ENCODE measurements around the gene HDAC10.

Gene HDAC10

GRCh38 chr22:50250555-50251476 is at the start of gene HDAC10:
TSS of gene HDAC10 (minus strand) at chr22:50251265. CDS start at chr22:50251032, 233 bp downstream.
- DNase-seq: peak; percentile 59

GRCh38 chr22:50300620-50301257 is 49.7 kb upstream of the HDAC10 start:
- no peak for DNase-seq

GRCh38 chr22:50299785-50300619 is 48.9 kb upstream of the HDAC10 start:
- no peak for DNase-seq

GRCh38 chr22:50298937-50299784 is 48.1 kb upstream of the HDAC10 start:
- no peak for DNase-seq

GRCh38 chr22:50298266-50298637 is 47.2 kb upstream of the HDAC10 start:
- no peak for DNase-seq

- no peak for DNase-seq
Observed at GRCh38 chr22:50297510-50298265, 46.6 kb upstream of the HDAC10 start.

GRCh38 chr22:50296658-50297490 is 45.8 kb upstream of the HDAC10 start:
- DNase-seq: no peak

GRCh38 chr22:50294319-50294656 is 43.2 kb upstream of the HDAC10 start:
- no peak for DNase-seq

GRCh38 chr22:50293441-50294318 is 42.6 kb upstream of the HDAC10 start:
- DNase-seq: no peak

GRCh38 chr22:50292643-50293440 is 41.8 kb upstream of the HDAC10 start:
- no peak for DNase-seq

GRCh38 chr22:50289942-50290630 is 39.0 kb upstream of the HDAC10 start:
- DNase-seq: no peak

- DNase-seq: no peak
Observed at GRCh38 chr22:50289151-50289941, 38.3 kb upstream of the HDAC10 start.

- no peak for DNase-seq
Observed at GRCh38 chr22:50287731-50288130, 36.7 kb upstream of the HDAC10 start.

GRCh38 chr22:50286701-50287318 is 35.7 kb upstream of the HDAC10 start:
- no peak for DNase-seq

GRCh38 chr22:50286275-50286674 is 35.2 kb upstream of the HDAC10 start:
- DNase-seq: no peak

- DNase-seq: no peak
Observed at GRCh38 chr22:50285568-50286229, 34.6 kb upstream of the HDAC10 start.

Data from activated T-cell treated with anti-CD3 and anti-CD28 coated beads for 4 hours (primary cell).